GM12878 (cell line): Measurements from ENCODE around the gene REST. TPM values are rescaled to one million over a fixed set of nuclear protein-coding genes. Genes with fewer than 3 reads are reported as not detected.

Source experiments
- ATAC-seq: fragments of 200-7000 bp; cut with Tn5 transposase; 3 replicates; pipeline ENCODE4 v1.9.1; 2020; ENCODE audit warnings: mild to moderate bottlenecking, moderate library complexity
- BruUV-seq: library from RNA; stranded (reverse); fragments of 400-500 nt; replicated peaks from 2 replicates; lab custom pipeline; 2021; lab: Mats Ljungman, UMichigan
- CTCF ChIA-PET: fragments of 300-600 bp; sonication (Branson Sonifier 250); formaldehyde crosslinking; extraction: SDS; loops from one replicate; lab custom pipeline; 2021; ENCODE audit warnings: inconsistent platforms; lab: Yijun Ruan, JAX
- POLR2A ChIA-PET: fragments of 350-600 bp; formaldehyde crosslinking; extraction: SDS; loops from one replicate; lab custom pipeline; 2021; ENCODE audit warnings: inconsistent platforms; lab: Charles Lee
- RAD21 ChIA-PET: fragments of 300-600 bp; sonication (Branson Sonifier 250); formaldehyde crosslinking; loops from one replicate; lab custom pipeline; 2023; ENCODE audit warnings: antibody characterized with exemption; ENCODE audit not compliant: unreplicated experiment; lab: Charles Lee
- SMC1A ChIA-PET: fragments of 300-600 bp; sonication (Branson Sonifier 250); formaldehyde crosslinking; loops from one replicate; lab custom pipeline; 2023; ENCODE audit not compliant: unreplicated experiment, uncharacterized antibody; lab: Charles Lee
- DNase-seq: peaks from one replicate; pipeline ENCODE4 v3.0.0-alpha.2; 2011; ENCODE audit warnings: low read depth, low spot score
- FAIRE-seq: peaks from 3 replicates; lab custom pipeline; 2011; peaks lifted over from hg19 to GRCh38; lab: Jason Lieb, UNC
- H2AFZ ChIP-seq: 2 replicates; pipeline ENCODE4 v1.6.0; 2011; ENCODE audit warnings: low read depth, low read length, control low read depth; ENCODE audit not compliant: control insufficient read depth
- H3K27ac ChIP-seq: 2 replicates; pipeline ENCODE4 v1.5.1; 2011; ENCODE audit warnings: control low read depth; ENCODE audit not compliant: control insufficient read depth, insufficient read depth
- H3K27me3 ChIP-seq, 2 experiments: replicated peaks in 1 of 2; 2 replicates each; pipeline versions ENCODE4 v1.6.0 to v1.6.1; 2011; ENCODE audit warnings: low read length in 1 of 2; ENCODE audit not compliant: control insufficient read depth in 2 of 2, insufficient read depth in 2 of 2
- H3K36me3 ChIP-seq, 2 experiments: 2 replicates each; pipeline ENCODE4 v1.5.1; 2011; ENCODE audit warnings: low read length in 1 of 2; ENCODE audit not compliant: control insufficient read depth in 2 of 2, insufficient read depth in 2 of 2
- H3K4me1 ChIP-seq: 2 replicates; pipeline ENCODE4 v1.6.1; 2011; ENCODE audit warnings: mild to moderate bottlenecking, low read length, moderate library complexity, mixed read lengths; ENCODE audit not compliant: control insufficient read depth, insufficient read depth
- H3K4me2 ChIP-seq: 2 replicates; pipeline ENCODE4 v1.6.0; 2011; ENCODE audit warnings: control low read depth; ENCODE audit not compliant: control insufficient read depth, insufficient read depth
- H3K4me3 ChIP-seq: fragments of 200-600 bp; sonication (generic); 2 replicates; pipeline ENCODE4 v1.5.1; 2016
- H3K79me2 ChIP-seq: 2 replicates; pipeline ENCODE4 v1.6.0; 2011; ENCODE audit warnings: low read length; ENCODE audit not compliant: control insufficient read depth, insufficient read depth
- H3K9ac ChIP-seq: 2 replicates; pipeline ENCODE4 v1.8.0; 2011; ENCODE audit warnings: low read length, control low read depth, mixed read lengths; ENCODE audit not compliant: control insufficient read depth, insufficient read depth
- H3K9me3 ChIP-seq: replicated peaks from 3 replicates; pipeline ENCODE4 v1.5.1; 2011; ENCODE audit warnings: mild to moderate bottlenecking, low read length; ENCODE audit not compliant: control insufficient read depth, insufficient read depth
- H4K20me1 ChIP-seq: 2 replicates; pipeline ENCODE4 v1.6.0; 2011; ENCODE audit not compliant: control insufficient read depth, insufficient read depth
- BHLHE40 ChIP-seq, 2 experiments: fragments of 450-650 bp in 1 of 2; IDR thresholded peaks; 2 replicates each; pipeline ENCODE4 v1.6.1; 2011 to 2017; ENCODE audit warnings: low read depth in 2 of 2, borderline replicate concordance in 1 of 2, improper control_type of control experiment in 1 of 2, low read length in 1 of 2, mild to moderate bottlenecking in 1 of 2
- FOS ChIP-seq: IDR thresholded peaks from 3 replicates; pipeline ENCODE4 v1.6.1; 2011; ENCODE audit warnings: borderline replicate concordance; ENCODE audit not compliant: insufficient read length; ENCODE audit errors: extremely low read depth
- MYC ChIP-seq: IDR thresholded peaks from 2 replicates; pipeline ENCODE4 v1.6.1; 2011; ENCODE audit warnings: mild to moderate bottlenecking, low read length, moderate library complexity, inconsistent platforms; ENCODE audit not compliant: insufficient read depth, insufficient replicate concordance, insufficient read length, severe bottlenecking
- PKNOX1 ChIP-seq: fragments of 450-650 bp; IDR thresholded peaks from 2 replicates; pipeline ENCODE4 v1.6.1; 2016; ENCODE audit warnings: mild to moderate bottlenecking
- RAD21 ChIP-seq: IDR thresholded peaks from 2 replicates; pipeline ENCODE4 v1.6.1; 2011; ENCODE audit warnings: mild to moderate bottlenecking, low read depth, low read length, moderate library complexity; ENCODE audit not compliant: insufficient read depth
- SIX5 ChIP-seq: IDR thresholded peaks from 2 replicates; pipeline ENCODE4 v1.6.1; 2011; ENCODE audit warnings: mild to moderate bottlenecking, low read depth, low read length, moderate library complexity; ENCODE audit not compliant: severe bottlenecking
- SREBF2 ChIP-seq: IDR thresholded peaks from 2 replicates; pipeline ENCODE4 v1.6.1; 2012; ENCODE audit warnings: mild to moderate bottlenecking, low read length
- SUPT20H ChIP-seq: IDR thresholded peaks from 2 replicates; pipeline ENCODE4 v1.6.1; 2011; ENCODE audit warnings: low read depth, mild to moderate bottlenecking, low read length, moderate library complexity, borderline replicate concordance; ENCODE audit not compliant: control insufficient read depth
- TAF1 ChIP-seq: IDR thresholded peaks from 2 replicates; pipeline ENCODE4 v1.6.1; 2011; ENCODE audit warnings: mild to moderate bottlenecking, low read depth, low read length, borderline replicate concordance
- YBX1 ChIP-seq: fragments of 450-650 bp; IDR thresholded peaks from 2 replicates; pipeline ENCODE4 v1.6.1; 2016; ENCODE audit warnings: antibody characterized with exemption
- WGBS: methylation state at CpG from one replicate; pipeline ENCODE4 v1.1.6; 2016; ENCODE audit warnings: low lambda C conversion rate; ENCODE audit not compliant: insufficient replicate concordance, insufficient coverage; ENCODE audit errors: missing lambda C conversion rate; 5-methylcytosine and 5-hydroxymethylcytosine counted together
- in situ Hi-C: fragments of 300-500 bp; cut with MboI; formaldehyde crosslinking; loops from 9 replicates; pipeline ENCODE4 v1.14.3; 2018; ENCODE audit warnings: mixed read lengths
- intact Hi-C: fragments of 100-400 bp; cut with micrococcal nuclease; formaldehyde crosslinking; loops from one replicate; pipeline ENCODE4 v1.14.2; 2022; ENCODE audit not compliant: unreplicated experiment
- polyA plus RNA-seq, 11 experiments: library from polyadenylated mRNA; depleted of rRNA in 4 of 11; unstranded in 6 of 11; stranded (reverse) in 5 of 11; fragments of >200 nt; fragmentation: Nextera tagmentation in 4 of 11; fragmentation: Illumina TruSeq in 1 of 11; extraction: Ambion mirVana in 4 of 11; extraction: Trizol in 1 of 11; gene quantifications; 1 replicate in 1 of 11; 2 replicates in 10 of 11; pipeline versions ENCODE4 v1.2.1 to v1.2.3, GENCODE V29; 2011 to 2016; ENCODE audit warnings: inconsistent platforms in 2 of 11, missing spikeins in 2 of 11, low read depth in 1 of 11
- total RNA-seq, 4 experiments: library from RNA; depleted of rRNA in 3 of 4; stranded (reverse); fragments of >200 nt in 3 of 4; fragmentation: Illumina TruSeq in 1 of 4; extraction: Trizol in 1 of 4; gene quantifications; 2 replicates each; pipeline versions ENCODE4 v1.2.1 to v1.2.3, GENCODE V29; 2013 to 2021
- TF ChIP-seq, protein P1 (sequence below): fragments of 150-350 bp; IDR thresholded peaks from 2 replicates; pipeline ENCODE4 v1.6.1; 2014; ENCODE audit warnings: mild to moderate bottlenecking, low read depth, low read length

REST gene
- total and polyA plus RNA-seq, 10 of the 15 experiments (the other 5 are each of a cell fraction or from before 2014, with no cell fraction given): 3.7 to 36.3 (median 20.4) TPM

DNA sequence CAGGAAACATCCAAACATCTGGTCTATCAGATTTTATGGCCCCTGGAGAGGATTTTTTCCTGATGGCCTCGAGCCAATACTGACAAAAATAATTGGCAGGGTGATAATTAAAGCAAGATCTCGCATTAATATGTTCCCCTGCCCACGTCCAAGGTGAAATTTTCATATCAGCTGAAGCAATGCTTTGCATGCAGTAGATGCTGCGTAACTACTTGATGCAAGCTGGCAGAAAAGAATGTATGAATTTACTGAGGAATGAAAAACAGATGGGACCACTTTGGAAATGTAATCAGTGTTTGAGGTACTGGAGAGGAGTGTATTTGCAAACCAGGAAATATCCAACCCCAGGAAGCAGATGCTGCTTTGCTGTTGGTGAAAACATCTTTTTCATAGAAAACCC, 36.8 kb upstream of the REST start:
- TF ChIP-seq FOS: no peak
- no peak for TF ChIP-seq RAD21
- no peak for TF ChIP-seq PKNOX1
- no peak for TF ChIP-seq YBX1
- no peak for TF ChIP-seq MYC
- no peak for TF ChIP-seq BHLHE40 (IDR thresholded peaks at IDR 0.05; ENCODE audit: borderline replicate concordance in 1 of 2, low read depth in 2 of 2, low read length in 1 of 2)
- no peak for TF ChIP-seq SIX5
- no peak for TF ChIP-seq SUPT20H
- TF ChIP-seq, protein P1, sequence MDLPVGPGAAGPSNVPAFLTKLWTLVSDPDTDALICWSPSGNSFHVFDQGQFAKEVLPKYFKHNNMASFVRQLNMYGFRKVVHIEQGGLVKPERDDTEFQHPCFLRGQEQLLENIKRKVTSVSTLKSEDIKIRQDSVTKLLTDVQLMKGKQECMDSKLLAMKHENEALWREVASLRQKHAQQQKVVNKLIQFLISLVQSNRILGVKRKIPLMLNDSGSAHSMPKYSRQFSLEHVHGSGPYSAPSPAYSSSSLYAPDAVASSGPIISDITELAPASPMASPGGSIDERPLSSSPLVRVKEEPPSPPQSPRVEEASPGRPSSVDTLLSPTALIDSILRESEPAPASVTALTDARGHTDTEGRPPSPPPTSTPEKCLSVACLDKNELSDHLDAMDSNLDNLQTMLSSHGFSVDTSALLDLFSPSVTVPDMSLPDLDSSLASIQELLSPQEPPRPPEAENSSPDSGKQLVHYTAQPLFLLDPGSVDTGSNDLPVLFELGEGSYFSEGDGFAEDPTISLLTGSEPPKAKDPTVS: no peak
- TF ChIP-seq TAF1: no peak
- no peak for TF ChIP-seq SREBF2
- TF ChIP-seq, all 136 proteins: peak for 0
- no peak overlapping the region for H2AFZ ChIP-seq
- no peaks in the 10 kb centered on the region for H3K9me3 ChIP-seq
- RAD21 ChIA-PET: interaction anchor here (0.5 kb wide), 1 partner anchor 33 kb away, joined by 3 read pairs; no protein-coding TSS in a partner anchor
- CTCF ChIA-PET: interaction anchor here (0.6 to 0.8 kb wide), 2 partner anchors 90 to 93 kb away, joined by 3 read pairs; no protein-coding TSS in a partner anchor
- WGBS: 17% methylated on average over 4 of the region's 4 CpGs
- no peaks in the 10 kb centered on the region for H3K27me3 ChIP-seq
- H3K4me3 ChIP-seq: no peak overlapping the region
- POLR2A ChIA-PET: interaction anchor here (0.6 kb wide), 1 partner anchor 111 kb away, joined by 4 read pairs; no protein-coding TSS in a partner anchor
- H3K36me3 ChIP-seq: no peaks in the 10 kb centered on the region
- SMC1A ChIA-PET: no interaction called here
- H3K79me2 ChIP-seq: no peaks in the 10 kb centered on the region
- intact Hi-C loops (no loop called here), in situ Hi-C loops (no loop called here)
- no TSS peak for BruUV-seq
- no peak overlapping the region for H3K4me2 ChIP-seq
- H3K9ac ChIP-seq: no peak overlapping the region
- H3K4me1 ChIP-seq: no peaks in the 10 kb centered on the region; the same call in 1 of the 2 replicates
- FAIRE-seq (no peak), ATAC-seq (no peak), DNase-seq (no peak)
- H3K27ac ChIP-seq: no peak overlapping the region
- no peaks in the 10 kb centered on the region for H4K20me1 ChIP-seq
